ENCODE data around the gene UQCRFS1.

UQCRFS1 gene

GRCh38 chr19:29201855-29202254, 11.1 kb downstream of the UQCRFS1 start:
- no peak overlapping the region for H3K4me3 ChIP-seq (replicated peaks; ENCODE audit: low read depth, low read length)
- DNase-seq (ENCODE audit: extremely low read depth, insufficient read length) = no peak
- H3K27me3 ChIP-seq (replicated peaks; ENCODE audit: control insufficient read depth, insufficient read depth, low read length) = no peaks in the 10 kb centered on the region
- TF ChIP-seq CTCF (IDR thresholded peaks at IDR 0.05; ENCODE audit: insufficient read depth, low read length, poor library complexity, severe bottlenecking) = no peak
- H3K36me3 ChIP-seq (ENCODE audit: control insufficient read depth, insufficient read depth, low read length) = peaks cover 2% of the 10 kb centered on the region

GRCh38 chr19:29194658-29195057, 18.3 kb downstream of the UQCRFS1 start:
- H3K4me3 ChIP-seq (replicated peaks; ENCODE audit: low read depth, low read length) = no peak overlapping the region
- no peak for TF ChIP-seq CTCF (IDR thresholded peaks at IDR 0.05; ENCODE audit: insufficient read depth, low read length, poor library complexity, severe bottlenecking)
- no peaks in the 10 kb centered on the region for H3K36me3 ChIP-seq (ENCODE audit: control insufficient read depth, insufficient read depth, low read length)
- DNase-seq (ENCODE audit: extremely low read depth, insufficient read length) = no peak
- H3K27me3 ChIP-seq (replicated peaks; ENCODE audit: control insufficient read depth, insufficient read depth, low read length) = no peaks in the 10 kb centered on the region; the same call in 1 of the 2 replicates

- Histone ChIP-seq H3K27me3 (replicated peaks; ENCODE audit: control insufficient read depth, insufficient read depth, low read length) (no peaks in the 10 kb centered on the region; the same call in 1 of the 2 replicates), H3K4me3 (replicated peaks; ENCODE audit: low read depth, low read length) (no peak overlapping the region), H3K36me3 (ENCODE audit: control insufficient read depth, insufficient read depth, low read length) (no peaks in the 10 kb centered on the region)
- TF ChIP-seq CTCF (IDR thresholded peaks at IDR 0.05; ENCODE audit: insufficient read depth, low read length, poor library complexity, severe bottlenecking) = no peak
- no peak for DNase-seq (ENCODE audit: extremely low read depth, insufficient read length)
Observed at GRCh38 chr19:29193155-29193554, 19.8 kb downstream of the UQCRFS1 start.

- TF ChIP-seq CTCF (IDR thresholded peaks at IDR 0.05; ENCODE audit: insufficient read depth, low read length, poor library complexity, severe bottlenecking) = no peak
- no peaks in the 10 kb centered on the region for H3K36me3 ChIP-seq (ENCODE audit: control insufficient read depth, insufficient read depth, low read length)
- no peak overlapping the region for H3K4me3 ChIP-seq (replicated peaks; ENCODE audit: low read depth, low read length)
- DNase-seq (ENCODE audit: extremely low read depth, insufficient read length) = no peak
- H3K27me3 ChIP-seq (replicated peaks; ENCODE audit: control insufficient read depth, insufficient read depth, low read length) = no peaks in the 10 kb centered on the region; the same call in 1 of the 2 replicates
Observed at GRCh38 chr19:29191005-29191404, 21.9 kb downstream of the UQCRFS1 start.

DNA sequence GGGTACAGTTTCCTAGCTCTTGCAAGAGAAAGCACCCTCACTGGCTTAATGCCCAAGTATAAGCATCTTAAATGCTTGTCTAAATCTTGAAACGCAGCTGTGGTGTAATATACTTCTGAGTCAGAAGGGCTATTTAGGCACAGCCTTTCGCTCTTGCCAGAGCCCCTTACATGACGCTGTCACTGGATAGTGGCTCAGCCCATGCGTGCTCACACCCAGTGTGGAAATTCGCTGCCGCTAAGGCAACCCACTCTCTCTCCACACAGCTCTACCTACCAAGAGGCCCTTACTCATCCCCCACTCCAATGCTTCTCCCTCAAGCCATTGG, 24.0 kb downstream of the UQCRFS1 start:
- Histone ChIP-seq H3K27me3 (replicated peaks; ENCODE audit: control insufficient read depth, insufficient read depth, low read length) (no peaks in the 10 kb centered on the region; the same call in 1 of the 2 replicates), H3K4me3 (replicated peaks; ENCODE audit: low read depth, low read length) (no peak overlapping the region), H3K36me3 (ENCODE audit: control insufficient read depth, insufficient read depth, low read length) (no peaks in the 10 kb centered on the region)
- DNase-seq (ENCODE audit: extremely low read depth, insufficient read length) = no peak
- TF ChIP-seq CTCF (IDR thresholded peaks at IDR 0.05; ENCODE audit: insufficient read depth, low read length, poor library complexity, severe bottlenecking) = no peak
